GM12873 (cell line): ENCODE results near the gene TLCD2.

Source experiments
- CTCF ChIP-seq: IDR thresholded peaks from 2 replicates; pipeline ENCODE4 v1.5.1; 2012; ENCODE audit warnings: low read depth, mild to moderate bottlenecking, moderate library complexity, low read length, control low read depth; ENCODE audit not compliant: insufficient read depth; ENCODE audit errors: missing control alignments

Gene TLCD2

GRCh38 chr17:1703063-1703462 is 7.1 kb downstream of the TLCD2 start:
- TF ChIP-seq CTCF: no peak

GRCh38 chr17:1697681-1698080 is 12.5 kb downstream of the TLCD2 start:
- no peak for TF ChIP-seq CTCF

GRCh38 chr17:1695365-1695764 is 14.8 kb downstream of the TLCD2 start:
- no peak for TF ChIP-seq CTCF

- TF ChIP-seq CTCF: no peak
These were observed 16.8 kb downstream of the TLCD2 start for GRCh38 chr17:1693339-1693738.

- no peak for TF ChIP-seq CTCF
These were observed 19.5 kb downstream of the TLCD2 start for GRCh38 chr17:1690544-1691221.

- no peak for TF ChIP-seq CTCF
These were observed 24.1 kb downstream of the TLCD2 start for GRCh38 chr17:1686086-1686485.

GRCh38 chr17:1684378-1685189 is 25.6 kb downstream of the TLCD2 start, which contains the start of gene PRPF8:
Gene PRPF8, minus strand, starts transcription at chr17:1684867. Its CDS starts 296 bp downstream, at chr17:1684571.
- TF ChIP-seq CTCF: no peak
